ENCODE measurements around the gene POMT2.

POMT2 gene

GRCh38 chr14:77276959-77277358, 43.7 kb downstream of the POMT2 start:
- Histone ChIP-seq H3K9me3 (peaks cover 0 to 4% (median 0%) of the 10 kb centered on the region in 3 donors), H3K27ac (no peak overlapping the region), H3K4me3 (no peak overlapping the region), H3K4me1 (no peaks in the 10 kb centered on the region), H3K36me3 (peaks cover 42 to 72% (median 45%) of the 10 kb centered on the region in 3 donors), H3K27me3 (peaks cover 0 to 8% of the 10 kb centered on the region in 2 donors)
- no peak for DNase-seq
- intact Hi-C loops (cut with DNase I; ENCODE audit: low total_unique reads) = loop anchor here (10.0 kb wide), 1 partner anchor 1568 kb away; no protein-coding TSS in a partner anchor
- no peak for TF ChIP-seq CTCF (IDR thresholded peaks at IDR 0.05)

- no peak for DNase-seq
- H3K4me1 ChIP-seq = no peaks in the 10 kb centered on the region
- H3K4me3 ChIP-seq = no peak overlapping the region
- H3K9me3 ChIP-seq = peaks cover 0 to 4% (median 0%) of the 10 kb centered on the region in 3 donors
- H3K36me3 ChIP-seq = peaks cover 38 to 66% (median 40%) of the 10 kb centered on the region in 3 donors
- H3K27ac ChIP-seq = no peak overlapping the region
- H3K27me3 ChIP-seq = peaks cover 0 to 13% of the 10 kb centered on the region in 2 donors
- no peak for TF ChIP-seq CTCF (IDR thresholded peaks at IDR 0.05)
- intact Hi-C loops (cut with DNase I; ENCODE audit: low total_unique reads) = loop anchor here (10.0 kb wide), 1 partner anchor 1568 kb away; no protein-coding TSS in a partner anchor
Measured at GRCh38 chr14:77276295-77276935, 44.3 kb downstream of the POMT2 start.

GRCh38 chr14:77275601-77276017, 45.1 kb downstream of the POMT2 start:
- peaks cover 36 to 58% (median 36%) of the 10 kb centered on the region in 3 donors for H3K36me3 ChIP-seq
- intact Hi-C loops (cut with DNase I; ENCODE audit: low total_unique reads) = loop anchor here (10.0 kb wide), 1 partner anchor 1569 kb away; no protein-coding TSS in a partner anchor
- H3K27ac ChIP-seq = no peak overlapping the region
- no peak for TF ChIP-seq CTCF (IDR thresholded peaks at IDR 0.05)
- peaks cover 0 to 21% of the 10 kb centered on the region in 2 donors for H3K27me3 ChIP-seq
- H3K4me1 ChIP-seq = peaks cover 0 to 6% (median 0%) of the 10 kb centered on the region in 4 donors
- peaks cover 0 to 4% (median 0%) of the 10 kb centered on the region in 3 donors for H3K9me3 ChIP-seq
- no peak overlapping the region for H3K4me3 ChIP-seq
- DNase-seq = no peak

- Histone ChIP-seq H3K4me3 (no peak overlapping the region), H3K36me3 (peaks cover 31 to 53% (median 33%) of the 10 kb centered on the region in 3 donors), H3K27me3 (peaks cover 0 to 26% of the 10 kb centered on the region in 2 donors), H3K4me1 (peaks cover 0 to 6% (median 0%) of the 10 kb centered on the region in 4 donors), H3K27ac (no peak overlapping the region), H3K9me3 (peaks cover 0 to 4% (median 0%) of the 10 kb centered on the region in 3 donors)
- intact Hi-C loops (cut with DNase I; ENCODE audit: low total_unique reads) = loop anchor here (10.0 kb wide), 1 partner anchor 1570 kb away; no protein-coding TSS in a partner anchor
- TF ChIP-seq CTCF (IDR thresholded peaks at IDR 0.05) = no peak
- DNase-seq = no peak
Measured at GRCh38 chr14:77275041-77275580, 45.6 kb downstream of the POMT2 start.

GRCh38 chr14:77273796-77274195, 46.9 kb downstream of the POMT2 start:
- H3K4me1 ChIP-seq = peaks cover 0 to 6% (median 0%) of the 10 kb centered on the region in 4 donors
- intact Hi-C loops (cut with DNase I; ENCODE audit: low total_unique reads) = loop anchor here (10.0 kb wide), 1 partner anchor 1571 kb away; no protein-coding TSS in a partner anchor
- DNase-seq = no peak

More at GRCh38 chr14:77273796-77274195, 46.9 kb downstream of the POMT2 start:
- Histone ChIP-seq H3K27me3 (peaks cover 0 to 36% of the 10 kb centered on the region in 2 donors), H3K36me3 (peaks cover 18 to 40% (median 20%) of the 10 kb centered on the region in 3 donors), H3K9me3 (peaks cover 0 to 4% (median 0%) of the 10 kb centered on the region in 3 donors), H3K27ac (no peak overlapping the region), H3K4me3 (no peak overlapping the region)
- TF ChIP-seq CTCF (IDR thresholded peaks at IDR 0.05) = no peak
